NCI-H1930 (cell line): ENCODE data around the gene CSNK2A1.
"Not testable (repeated sequence)": the region's sequence is repeated elsewhere in the genome, so short reads cannot be mapped to it uniquely, and the experiment has no call there.

Source experiments
- DNase-seq, 2 experiments: peaks; one replicate each; lab custom pipeline; 2025; lab: John Stamatoyannopoulos, UW

Gene CSNK2A1

DNA sequence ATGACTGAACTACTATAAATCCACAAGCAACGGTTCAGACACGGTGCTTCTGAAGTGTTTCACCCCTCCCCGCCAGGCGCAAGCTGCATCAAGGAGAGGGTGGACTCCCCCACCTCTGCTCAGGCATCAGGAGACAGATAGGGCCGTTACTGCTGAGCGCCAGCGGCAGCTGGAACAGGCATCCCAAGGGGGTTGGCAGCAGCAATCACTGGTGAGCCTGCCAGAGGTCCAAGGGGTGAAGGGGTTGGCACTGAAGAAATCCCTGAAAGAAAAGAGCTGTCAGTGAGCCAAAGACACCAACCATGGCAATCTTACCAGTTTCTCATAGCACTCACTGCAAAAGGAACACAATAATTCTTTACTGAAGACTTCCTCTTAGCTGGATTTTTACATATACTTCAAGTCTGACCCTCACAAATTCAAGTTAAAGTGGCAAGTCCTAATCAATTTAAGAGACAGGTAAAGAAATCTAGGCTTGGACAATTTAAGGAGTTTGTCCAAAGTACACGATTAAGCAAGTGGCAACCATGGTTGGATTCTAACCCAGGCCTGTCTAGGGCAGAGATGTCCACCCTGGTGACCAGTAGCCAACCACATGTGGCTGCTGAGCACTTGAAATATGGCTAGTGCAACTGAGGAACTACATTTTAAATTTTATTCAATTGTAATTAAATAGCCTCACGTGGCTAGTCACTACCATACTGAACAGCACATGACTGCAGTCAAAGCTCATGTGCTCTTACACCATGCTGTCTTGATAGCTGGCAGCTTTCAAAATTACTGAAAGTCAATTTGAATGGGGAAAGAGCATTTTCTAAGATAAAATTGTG, 59.6 kb downstream of the CSNK2A1 start:
- no peak for DNase-seq

DNA sequence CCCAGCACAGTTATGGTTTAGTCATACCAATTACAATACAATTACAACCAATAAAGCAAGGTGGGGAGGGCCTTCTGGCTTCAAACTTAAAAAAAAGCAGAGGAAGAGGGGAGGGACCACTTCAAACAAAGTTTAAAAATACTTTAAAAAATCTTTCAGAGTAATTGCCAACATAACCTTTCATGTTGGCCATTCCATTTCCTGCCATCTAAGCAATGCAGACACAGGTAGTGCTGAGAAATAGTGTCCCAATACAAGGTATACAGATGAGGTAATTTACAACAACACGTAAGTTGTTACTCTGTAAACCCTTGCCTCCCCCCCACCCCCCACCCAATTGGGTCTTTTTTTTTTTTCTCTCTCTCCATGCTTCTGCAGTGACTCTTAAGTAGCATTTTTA, 62.4 kb downstream of the CSNK2A1 start:
- DNase-seq, result no peak

- no peak for DNase-seq
Observed at GRCh38 chr20:480044-480443, 63.5 kb downstream of the CSNK2A1 start.

DNA sequence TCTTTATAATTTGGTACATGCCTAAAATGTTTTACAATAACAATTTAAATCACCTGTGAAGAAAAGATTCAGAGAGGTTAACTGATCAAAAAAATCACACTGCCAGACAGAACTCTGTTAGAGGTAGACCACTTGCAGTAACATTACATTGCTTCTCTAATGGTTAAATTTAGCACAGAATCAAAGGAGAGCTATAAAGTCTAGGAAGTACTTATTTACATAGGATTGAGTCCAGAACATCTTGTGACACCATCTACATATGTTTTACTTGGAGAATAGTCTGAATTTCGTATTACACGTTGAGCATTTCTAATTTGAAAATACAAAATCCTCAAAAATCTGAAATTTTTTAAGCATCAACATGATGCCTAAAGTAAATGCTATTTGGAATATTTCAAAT, 64.1 kb downstream of the CSNK2A1 start:
- no peak for DNase-seq

- peak; percentile 15 to 46 for DNase-seq
Observed at GRCh38 chr20:478949-479429, 64.6 kb downstream of the CSNK2A1 start.

DNA sequence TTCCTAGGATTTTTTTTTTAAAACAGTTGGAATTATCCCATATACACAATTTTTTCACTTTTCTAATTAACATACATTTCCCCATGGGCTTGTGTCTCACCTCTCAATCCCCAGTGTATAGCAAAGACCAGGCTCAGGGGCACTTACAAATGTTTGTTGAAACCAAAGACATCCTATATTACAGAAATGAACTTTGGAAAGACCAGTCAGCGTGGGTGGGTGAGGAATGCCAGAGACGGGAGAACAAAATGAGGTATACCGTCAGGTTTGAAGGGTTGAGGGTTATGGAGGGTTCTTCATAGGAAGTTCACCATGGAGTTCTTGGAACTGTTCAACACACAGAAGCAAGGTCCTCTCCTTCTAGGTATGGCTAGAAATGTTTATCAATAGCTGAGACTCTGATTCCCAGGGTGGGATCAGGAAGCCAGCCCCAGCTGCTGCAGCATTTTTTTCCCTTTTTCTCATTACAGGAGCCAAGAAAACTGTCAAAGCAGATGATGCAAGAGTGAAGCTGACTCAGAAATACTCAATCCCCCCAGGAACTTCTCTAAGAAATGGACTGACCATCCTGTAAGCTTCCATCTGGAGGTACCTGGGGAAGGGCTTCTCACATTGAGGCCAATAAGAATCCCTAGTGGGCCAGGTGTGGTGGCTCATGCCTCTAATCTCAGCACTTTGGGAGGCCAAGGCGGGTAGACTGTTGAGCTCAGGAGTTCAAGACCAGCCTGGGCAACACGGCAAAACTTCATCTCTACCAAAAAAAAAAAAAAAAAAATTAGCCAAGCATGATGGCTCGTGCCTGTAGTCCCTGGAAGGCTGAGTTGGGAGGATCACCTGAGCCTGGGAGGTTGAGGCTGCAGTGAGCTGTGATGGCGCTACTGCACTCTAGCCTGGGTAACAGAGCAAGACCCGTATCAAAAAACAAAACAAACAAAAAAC, 65.3 kb downstream of the CSNK2A1 start:
- DNase-seq, result no peak

- DNase-seq, result not testable (repeated sequence)
Observed at GRCh38 chr20:476561-477249, 66.9 kb downstream of the CSNK2A1 start.

- no peak for DNase-seq
Observed at GRCh38 chr20:475463-476357, 67.9 kb downstream of the CSNK2A1 start.

- DNase-seq, result no peak
Observed at GRCh38 chr20:474581-474980, 69.0 kb downstream of the CSNK2A1 start.

DNA sequence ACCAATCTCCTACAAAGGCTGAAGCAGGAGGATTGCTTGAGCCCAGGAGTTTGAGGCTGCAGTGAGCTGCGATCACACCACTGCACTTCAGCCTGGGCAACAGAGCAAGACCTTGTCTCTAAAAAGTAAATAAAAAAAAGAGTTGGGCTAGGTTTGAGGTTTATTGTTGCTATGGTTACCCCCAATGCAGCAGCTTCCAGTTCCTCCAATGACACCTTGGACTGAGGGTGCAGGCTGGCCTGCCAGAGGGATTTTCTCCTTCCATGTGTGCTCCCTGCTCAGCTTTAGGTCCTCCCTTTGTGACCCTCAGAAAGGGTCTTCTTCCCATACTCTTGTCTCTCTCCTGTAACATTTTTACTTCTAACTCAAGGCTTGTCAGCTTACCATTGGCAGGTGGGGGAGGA, 70.7 kb downstream of the CSNK2A1 start:
- no peak for DNase-seq

DNA sequence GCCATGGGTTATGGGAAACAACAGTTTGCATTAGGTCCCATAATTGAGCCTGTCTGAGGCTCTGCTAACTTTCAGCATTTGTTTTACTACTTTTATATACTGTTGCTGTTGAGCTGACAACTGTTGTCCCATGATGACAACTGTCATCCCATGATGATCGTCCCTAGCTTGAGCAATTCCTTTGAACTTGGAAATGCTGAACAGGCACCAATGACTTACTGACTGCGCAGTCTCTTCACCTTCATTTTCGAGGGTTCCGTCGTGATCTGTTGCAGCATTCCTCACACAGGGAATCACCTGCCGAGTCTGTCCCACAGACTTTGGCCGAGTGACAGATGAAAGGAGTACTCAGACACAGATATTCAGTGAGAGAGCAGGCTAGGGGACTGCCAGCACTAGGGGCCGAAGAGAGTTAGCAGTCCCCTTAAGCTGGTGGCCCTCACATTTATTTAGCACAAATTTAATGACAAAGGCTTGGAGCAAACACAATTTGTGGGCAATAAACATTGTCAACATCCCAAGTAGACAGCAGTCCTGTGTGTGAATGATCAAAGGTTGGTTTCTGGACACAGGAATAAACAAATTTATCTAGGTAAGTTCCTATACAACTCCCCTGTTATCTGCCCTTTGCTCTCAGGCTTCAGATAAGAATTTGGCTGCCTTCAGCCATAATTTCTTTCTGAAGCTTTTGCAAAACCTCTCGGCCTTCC, 71.3 kb downstream of the CSNK2A1 start:
- DNase-seq, result no peak

GRCh38 chr20:469746-470490, 73.7 kb downstream of the CSNK2A1 start:
- DNase-seq, result no peak

DNA sequence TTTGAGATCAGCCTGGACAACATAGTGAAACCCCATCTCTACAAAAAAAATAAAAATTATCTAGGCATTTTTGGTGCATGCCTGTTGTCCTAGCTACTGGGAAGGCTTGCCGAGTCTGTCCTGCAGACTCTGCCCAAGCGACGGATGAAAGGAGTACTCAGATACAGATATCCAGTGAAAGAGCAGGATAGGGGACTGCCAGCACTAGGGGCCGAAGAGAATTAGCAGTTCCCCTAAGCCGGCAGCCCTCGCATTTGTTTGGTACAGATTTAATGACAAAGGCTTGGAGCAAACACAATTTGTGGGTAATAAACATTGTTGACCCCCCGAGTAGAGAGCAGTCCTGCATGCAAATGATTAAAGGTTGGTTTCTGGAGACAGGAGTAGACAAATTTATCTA, 75.8 kb downstream of the CSNK2A1 start:
- no peak for DNase-seq

- peak; percentile 79 to 91 for DNase-seq
Observed at GRCh38 chr20:462199-462991, 81.2 kb downstream of the CSNK2A1 start, which contains the start of gene TBC1D20. TSS of gene TBC1D20 (minus strand) at chr20:462533. CDS start at chr20:462405, 128 bp downstream.

- no peak for DNase-seq
Observed at GRCh38 chr20:461254-462198, 82.1 kb downstream of the CSNK2A1 start.

DNA sequence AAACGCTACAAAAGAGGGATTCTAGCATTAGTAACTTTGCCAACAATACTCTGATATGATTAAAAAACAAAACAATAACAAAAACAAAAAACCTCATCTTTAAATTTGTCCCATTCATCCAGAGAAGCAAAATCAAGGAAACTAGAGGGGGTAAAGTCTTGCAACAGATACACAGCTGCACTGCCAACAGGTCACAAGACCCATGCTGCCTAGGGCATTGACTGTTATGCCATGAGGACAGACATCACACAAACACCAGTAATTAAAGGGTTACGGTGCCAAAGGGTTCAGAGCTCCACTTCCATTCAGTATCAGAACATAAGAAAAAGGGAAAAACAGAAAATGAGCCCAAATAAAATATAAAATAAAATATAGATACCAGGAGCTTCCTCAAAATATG, 82.9 kb downstream of the CSNK2A1 start:
- DNase-seq, result no peak

GRCh38 chr20:460180-460579, 83.4 kb downstream of the CSNK2A1 start:
- no peak for DNase-seq

DNA sequence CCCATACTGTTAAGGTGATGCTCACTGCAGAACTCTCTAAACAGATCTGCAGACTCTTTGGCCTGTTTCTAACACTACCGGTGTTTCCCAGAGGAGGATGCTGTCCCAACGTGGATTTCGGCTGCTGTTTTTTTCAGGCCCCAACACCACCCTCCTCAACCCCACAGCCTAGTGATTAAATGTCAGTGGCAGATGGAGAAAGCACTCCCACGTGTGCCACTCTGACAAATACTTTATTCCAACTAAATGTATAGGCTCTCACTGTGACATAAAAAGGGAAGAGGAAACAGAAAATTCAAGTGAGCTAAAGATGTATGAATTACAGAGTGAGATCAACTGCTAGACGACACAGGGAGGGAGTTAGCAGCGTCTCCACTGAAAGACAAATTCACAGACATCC, 84.8 kb downstream of the CSNK2A1 start:
- no peak for DNase-seq
